ENCODE results near the gene ANKK1. TPM values are rescaled to one million over a fixed set of nuclear protein-coding genes. Genes with fewer than 3 reads are reported as not detected.

Gene ANKK1, protein sequence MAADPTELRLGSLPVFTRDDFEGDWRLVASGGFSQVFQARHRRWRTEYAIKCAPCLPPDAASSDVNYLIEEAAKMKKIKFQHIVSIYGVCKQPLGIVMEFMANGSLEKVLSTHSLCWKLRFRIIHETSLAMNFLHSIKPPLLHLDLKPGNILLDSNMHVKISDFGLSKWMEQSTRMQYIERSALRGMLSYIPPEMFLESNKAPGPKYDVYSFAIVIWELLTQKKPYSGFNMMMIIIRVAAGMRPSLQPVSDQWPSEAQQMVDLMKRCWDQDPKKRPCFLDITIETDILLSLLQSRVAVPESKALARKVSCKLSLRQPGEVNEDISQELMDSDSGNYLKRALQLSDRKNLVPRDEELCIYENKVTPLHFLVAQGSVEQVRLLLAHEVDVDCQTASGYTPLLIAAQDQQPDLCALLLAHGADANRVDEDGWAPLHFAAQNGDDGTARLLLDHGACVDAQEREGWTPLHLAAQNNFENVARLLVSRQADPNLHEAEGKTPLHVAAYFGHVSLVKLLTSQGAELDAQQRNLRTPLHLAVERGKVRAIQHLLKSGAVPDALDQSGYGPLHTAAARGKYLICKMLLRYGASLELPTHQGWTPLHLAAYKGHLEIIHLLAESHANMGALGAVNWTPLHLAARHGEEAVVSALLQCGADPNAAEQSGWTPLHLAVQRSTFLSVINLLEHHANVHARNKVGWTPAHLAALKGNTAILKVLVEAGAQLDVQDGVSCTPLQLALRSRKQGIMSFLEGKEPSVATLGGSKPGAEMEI
- polyA plus RNA-seq (ENCODE audit: insufficient read length in 12 of 12) = 1 to 10 TPM in 1 of 12 donors, under 1 TPM in 7, not detected in 4; 0.13 to 1.1 (median 0.22) TPM
- long read RNA-seq, donor 1 = 0 reads
- long read RNA-seq, donor 2 = 0 reads
- long read RNA-seq, donor 3 = 0 reads
- long read RNA-seq, donor 4 = 0 reads
- long read RNA-seq, donor 5 = 0 reads
- long read RNA-seq, donor 6 = 0 reads
- long read RNA-seq, donor 7 = 0 reads
- long read RNA-seq, donor 8 = 0 reads
- long read RNA-seq, donor 9 = 0 reads
- long read RNA-seq, donor 10 = 0 reads
- long read RNA-seq, donor 11 = 0 reads

DNA sequence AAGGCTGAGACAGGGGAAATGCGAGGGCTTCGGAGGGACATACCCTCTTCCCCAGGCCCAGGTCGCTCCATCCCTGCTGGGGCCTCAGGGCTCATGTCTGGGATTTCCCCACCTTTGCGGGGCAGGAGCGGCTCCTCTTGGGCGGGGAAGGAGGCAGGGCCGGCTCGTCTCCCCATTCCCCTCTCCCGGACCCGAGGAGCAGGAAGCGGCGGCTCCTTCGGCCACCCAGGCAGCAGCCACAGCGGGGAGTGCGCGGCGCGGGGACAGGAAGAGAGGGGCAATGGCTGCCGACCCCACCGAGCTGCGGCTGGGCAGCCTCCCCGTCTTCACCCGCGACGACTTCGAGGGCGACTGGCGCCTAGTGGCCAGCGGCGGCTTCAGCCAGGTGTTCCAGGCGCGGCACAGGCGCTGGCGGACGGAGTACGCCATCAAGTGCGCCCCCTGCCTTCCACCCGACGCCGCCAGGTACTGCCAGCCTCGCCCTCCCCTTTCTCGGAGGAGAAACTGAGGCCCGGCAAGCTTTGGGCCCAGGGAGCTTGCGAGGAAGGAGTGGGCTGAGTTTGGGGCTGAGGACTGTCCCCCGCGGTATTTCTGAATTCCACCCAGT is at the start of gene ANKK1:
Gene ANKK1, plus strand, starts transcription at position 175 of the 607 bp plus-strand sequence. Its CDS starts 106 bp downstream, at position 281.
- no peak for DNase-seq

DNA sequence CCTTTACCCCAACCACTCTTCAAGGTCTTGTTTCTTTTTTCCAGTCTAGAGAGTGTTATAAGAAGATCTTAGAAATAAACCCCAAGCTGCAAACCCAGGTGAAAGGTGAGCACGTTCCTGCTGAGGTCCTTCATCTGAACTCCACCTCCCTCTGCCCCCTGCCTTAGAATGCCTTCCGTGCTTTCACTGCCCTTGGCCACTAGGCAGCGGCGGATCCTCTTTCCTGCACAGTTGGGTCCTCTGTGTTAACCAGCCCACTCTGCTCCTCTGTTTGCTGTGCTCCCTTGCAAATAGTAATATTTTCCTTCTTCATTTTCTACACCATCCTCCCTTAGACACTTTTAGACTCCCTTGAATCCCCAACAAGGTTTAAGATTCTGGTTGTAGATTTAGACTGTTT is 48.8 kb upstream of the ANKK1 start:
- no peak for DNase-seq

DNA sequence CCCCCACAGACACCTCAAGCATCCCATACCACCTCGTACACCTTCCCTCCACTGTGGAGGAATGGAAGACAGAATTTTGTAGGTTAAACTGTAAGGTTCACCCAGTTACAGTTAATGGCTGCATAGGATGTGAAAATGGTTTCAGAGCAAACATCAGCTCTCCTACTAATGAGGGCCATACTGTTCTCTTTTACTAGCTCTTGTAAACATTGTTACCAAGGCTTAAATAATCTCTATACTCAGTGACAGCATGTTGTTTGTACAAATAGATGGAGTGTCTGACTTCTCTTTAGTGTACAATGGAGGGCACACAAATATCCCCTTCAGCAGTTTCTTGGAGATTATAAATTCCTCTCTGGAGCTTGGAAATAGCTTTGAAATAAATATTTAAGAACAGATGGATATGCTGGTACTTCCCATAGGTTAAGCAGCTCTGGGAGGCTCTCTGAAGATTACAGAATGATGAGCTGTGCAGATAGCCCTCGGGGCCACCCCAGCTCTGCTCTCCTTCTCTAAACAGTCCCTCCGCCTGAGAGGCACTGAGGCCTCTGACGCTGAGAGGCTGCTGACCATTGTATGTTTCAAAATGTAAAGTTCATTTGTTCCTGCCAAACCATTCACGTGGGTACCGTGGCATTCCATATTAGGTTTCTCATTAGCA is 47.5 kb upstream of the ANKK1 start:
- DNase-seq = no peak

DNA sequence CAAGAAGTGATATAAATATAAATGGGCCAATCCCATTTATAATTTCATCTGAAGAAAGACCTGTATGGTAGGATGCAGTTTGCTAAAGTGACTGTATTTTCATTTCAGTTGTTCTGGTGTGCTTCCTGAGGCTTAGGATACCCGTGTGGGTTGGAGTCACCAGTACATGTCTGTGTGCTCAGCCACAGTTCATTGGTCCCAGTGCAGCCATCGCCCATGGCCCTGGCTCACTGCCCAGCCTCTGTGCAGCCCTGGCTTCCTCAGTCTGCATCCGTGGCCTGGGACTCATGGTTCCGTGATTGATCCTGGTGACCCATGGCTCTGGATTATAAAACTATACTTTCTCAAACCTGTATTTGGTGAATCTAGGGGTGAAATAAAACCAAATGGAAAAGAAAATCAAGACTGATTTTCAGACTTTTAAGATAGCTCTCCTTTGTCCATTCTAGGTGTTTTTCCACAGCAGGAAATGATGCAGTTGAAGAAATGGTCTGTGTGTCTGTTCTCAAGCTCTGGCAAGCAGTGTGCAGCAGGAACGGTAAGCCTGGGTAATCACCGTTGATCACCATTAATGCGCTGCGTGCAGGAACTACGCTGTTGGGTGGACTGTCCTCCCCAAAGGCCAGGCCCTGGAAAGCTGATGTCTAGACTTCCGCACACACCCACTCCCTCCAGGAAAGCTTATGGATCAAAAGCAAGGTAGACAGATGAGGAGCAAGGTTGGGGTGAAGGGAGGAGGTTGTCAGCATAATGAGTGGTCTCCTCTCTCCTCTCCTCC is 46.0 kb upstream of the ANKK1 start:
- DNase-seq = no peak

DNA sequence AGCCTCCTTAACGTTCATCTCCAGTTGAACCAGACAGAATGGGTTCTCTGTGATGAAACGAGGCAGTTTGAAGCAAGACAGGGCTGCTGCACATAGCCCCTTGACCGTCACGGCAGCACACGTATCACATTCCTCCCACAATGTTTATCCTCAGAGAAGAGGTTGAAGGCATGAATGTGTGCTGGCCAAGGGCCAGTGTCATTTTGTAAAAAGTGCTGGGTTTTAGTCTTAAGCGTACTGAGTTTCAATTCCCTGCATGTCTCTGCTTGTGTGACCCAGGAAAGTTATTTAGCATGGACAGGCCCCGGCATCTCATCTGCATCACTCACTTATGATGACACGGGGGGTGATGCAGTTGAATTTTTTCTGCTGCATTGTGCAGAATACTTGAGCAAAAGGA is 41.6 kb upstream of the ANKK1 start:
- no peak for DNase-seq

DNA sequence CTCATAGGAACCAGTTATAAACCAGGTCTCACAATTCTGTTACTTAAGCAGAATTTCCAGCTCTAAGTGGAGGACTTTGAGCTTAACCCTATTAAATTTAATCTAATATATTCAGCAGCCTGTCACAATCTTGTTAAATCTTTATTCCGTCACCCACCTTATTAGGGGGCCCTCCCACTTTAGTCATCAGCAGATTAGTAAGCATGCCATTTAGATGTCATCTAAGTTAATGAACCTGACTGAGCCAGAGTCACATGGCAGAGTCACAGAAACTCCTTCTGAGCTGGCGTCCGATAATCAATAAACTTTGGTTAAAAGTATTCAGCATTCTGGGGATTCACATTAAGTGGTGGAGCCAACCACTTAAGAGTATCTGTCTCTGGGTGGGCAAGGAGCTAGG is 38.1 kb upstream of the ANKK1 start:
- no peak for DNase-seq

DNA sequence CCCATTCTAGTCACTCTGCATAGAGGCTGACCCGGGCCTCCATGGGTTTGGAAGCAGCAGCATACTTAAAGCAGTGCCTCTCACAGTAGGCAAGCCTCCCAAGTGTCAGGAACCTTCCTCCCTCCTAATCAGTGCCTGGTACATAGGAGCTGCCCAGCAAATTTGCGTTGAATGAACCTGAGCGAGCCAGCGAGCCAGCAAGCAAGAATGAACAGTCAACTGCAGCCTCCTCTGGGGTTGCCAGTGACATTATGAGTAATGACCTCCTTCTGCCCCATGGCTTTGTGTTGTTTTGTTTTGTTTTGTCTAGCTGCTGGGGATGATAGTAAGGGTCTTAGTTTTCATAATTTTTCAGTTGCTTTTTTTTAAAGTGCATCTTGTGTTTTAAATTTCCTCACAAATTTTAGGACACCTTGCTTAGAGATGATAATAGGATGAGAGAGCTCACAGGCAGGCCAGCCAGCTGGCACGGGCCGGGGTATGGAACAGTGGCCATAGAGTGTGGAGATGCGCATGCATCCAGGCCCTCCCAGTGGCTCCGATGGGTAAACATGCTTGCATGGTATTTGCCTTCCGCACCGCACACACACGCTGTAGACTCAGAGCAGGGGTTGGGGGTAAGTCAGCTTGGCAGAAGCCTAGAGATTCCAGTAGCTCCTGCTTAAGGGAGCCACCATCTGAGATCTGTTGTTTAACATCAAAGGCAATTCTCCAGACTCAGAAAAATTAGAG is 37.1 kb upstream of the ANKK1 start:
- DNase-seq = no peak

DNA sequence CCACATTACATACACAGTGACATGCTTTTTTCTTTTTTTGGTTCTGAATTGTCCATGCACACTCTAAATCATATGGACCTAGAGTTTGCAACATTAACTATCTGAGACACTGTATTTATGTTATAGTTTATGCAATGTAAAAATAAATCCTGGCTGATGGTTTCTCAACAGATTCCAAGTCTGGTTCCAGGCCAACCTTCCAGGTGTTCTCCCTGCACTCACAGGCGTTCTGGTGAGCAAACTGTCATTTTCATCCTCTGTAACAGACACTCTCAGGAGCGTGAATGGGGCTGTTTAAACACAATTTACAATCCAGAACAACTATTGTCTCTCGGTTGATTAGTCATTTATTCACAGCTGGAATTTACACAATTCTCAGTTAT is 36.5 kb upstream of the ANKK1 start:
- no peak for DNase-seq

DNA sequence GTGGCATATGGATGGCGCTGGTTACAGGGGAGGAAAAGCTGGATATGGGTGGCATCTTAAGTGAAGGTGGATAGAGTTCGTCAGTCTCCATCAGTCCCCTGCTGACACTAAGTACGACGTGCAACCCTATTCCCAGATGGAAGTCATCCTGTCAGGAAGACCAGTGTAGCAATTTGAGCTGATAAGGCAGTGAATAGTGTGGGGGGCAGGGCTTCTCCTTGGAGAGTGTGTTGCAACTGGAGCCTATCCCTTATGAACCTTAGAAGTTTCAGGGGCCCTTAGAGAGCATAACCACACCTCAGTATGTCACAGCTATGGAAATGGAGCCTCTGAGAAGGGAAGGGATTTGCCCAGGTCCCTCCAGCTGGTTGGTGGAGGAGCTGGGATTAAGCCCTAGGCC is 36.1 kb upstream of the ANKK1 start:
- no peak for DNase-seq

DNA sequence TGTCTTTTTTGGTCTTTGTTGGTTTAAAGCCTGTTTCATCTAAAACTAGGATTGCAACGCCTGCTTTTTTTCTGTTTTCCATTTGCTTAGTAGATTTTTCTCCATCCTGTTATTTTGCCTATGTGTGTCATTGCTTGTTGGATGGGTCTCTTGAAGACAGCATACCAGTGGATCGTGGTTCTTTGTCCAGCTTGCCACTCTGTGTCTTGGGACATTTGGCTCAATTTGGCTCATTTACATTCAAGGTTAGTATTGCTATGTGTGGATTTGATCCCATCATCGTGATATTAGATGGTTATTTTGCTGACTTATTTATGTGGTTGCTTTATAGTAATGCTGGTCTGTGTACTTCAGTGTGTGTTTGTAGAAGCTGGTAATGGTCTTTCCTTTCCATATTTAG is 31.4 kb upstream of the ANKK1 start:
- DNase-seq = no peak

DNA sequence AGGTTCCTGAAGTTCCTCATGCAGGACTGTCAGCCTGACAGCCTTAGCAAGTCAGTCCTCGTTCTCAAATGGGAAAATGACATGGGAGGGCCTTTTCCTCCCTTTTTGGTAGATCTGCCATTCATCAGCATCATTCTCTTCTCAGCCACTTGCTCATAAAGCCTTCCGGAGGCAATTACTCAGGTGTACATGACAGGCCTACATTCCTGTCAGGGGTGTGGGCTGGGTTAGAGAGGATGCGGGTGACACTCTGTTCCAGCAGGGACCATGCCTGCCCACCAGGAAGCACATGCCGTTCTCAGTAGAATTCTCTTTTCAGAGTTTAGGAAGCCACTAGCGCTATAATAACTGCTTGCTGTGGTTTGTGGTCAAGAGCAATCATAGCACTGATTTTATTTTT is 24.2 kb upstream of the ANKK1 start:
- DNase-seq = no peak

DNA sequence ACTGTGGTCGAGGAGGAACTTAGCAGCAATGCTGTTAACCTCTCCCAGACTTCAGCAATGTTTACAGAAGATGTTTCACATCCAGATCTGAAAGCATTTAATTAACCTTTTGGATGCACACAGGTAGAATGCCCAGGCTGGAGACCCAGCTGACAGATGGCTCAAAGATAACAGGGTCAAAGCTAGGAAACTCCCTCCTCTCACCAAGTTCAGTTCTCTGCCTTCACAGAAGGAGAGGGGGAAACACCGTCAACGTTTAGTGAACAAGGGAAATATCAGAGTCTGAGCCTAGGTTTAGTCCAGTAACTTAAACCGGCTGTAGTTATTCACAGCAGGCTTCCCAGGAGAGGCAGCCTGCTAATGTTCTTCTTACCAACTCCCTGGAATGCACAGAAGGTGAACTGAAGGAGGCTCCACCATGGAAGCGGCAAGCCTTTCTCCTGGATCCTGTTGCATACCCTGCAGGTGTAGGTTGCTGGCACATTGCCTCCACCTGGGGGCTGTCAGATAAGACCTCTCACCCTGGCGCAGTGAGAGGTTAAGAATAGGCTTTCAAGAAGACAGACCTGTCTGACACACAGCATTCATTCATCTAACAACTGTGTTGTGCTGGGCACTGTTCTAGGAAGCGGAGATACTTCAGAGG is 23.5 kb upstream of the ANKK1 start:
- DNase-seq = no peak

DNA sequence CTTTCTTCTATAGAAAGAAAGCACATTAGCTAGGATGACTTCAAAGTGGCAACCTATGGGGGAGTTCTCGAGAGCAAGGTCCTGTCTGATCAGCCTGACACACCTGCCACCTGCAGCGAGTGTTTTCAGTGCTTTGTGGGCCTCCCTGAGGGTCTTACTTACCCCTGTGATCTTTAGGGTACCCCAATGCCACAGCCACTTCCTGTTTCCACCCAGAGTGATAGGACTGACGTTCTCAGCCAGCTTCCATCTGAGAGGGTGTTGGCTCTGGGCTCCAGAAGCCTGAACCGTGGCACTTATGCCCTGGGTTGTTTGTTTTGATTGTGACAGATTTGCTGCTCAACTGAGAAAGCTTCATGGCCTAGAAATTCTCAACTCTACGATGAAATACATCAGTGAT is 21.7 kb upstream of the ANKK1 start:
- no peak for DNase-seq

DNA sequence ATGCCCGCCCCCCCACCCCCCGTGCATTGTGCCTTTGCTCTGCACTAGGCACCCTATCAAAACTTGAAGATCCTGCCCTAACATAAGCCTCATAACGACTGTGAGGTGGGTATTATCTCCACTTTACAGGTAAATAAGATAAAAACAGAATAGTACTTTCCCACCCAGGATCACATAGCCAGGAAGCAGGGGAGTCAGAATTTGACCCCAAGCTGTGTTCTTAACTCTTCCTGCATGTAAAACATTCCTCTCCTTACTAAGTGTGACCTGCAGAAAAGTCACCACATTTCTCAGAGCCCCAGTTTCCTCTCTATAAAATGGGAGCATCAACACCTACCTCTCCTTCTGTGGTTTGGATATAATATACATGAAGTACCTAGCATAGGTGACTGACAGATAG is 18.2 kb upstream of the ANKK1 start:
- no peak for DNase-seq

DNA sequence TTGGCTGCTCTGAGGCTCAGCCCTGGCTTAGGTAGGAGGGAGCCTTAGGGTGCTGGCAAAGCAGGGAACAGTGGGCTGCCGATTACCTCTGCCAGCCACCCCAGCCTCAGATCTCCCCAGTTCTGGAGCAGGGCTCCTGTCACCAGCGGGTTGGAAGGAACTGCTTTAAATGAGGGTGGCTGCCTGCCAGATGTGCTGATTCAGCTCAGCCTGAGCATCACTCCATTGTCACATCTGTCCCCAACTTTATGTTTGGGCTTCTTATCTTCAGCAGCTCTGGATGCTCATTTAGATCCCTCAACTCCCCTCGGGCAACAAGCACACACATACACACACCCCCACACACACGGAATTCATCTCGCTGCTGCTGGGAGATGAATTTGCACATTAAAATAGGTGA is 16.9 kb upstream of the ANKK1 start:
- DNase-seq = no peak

DNA sequence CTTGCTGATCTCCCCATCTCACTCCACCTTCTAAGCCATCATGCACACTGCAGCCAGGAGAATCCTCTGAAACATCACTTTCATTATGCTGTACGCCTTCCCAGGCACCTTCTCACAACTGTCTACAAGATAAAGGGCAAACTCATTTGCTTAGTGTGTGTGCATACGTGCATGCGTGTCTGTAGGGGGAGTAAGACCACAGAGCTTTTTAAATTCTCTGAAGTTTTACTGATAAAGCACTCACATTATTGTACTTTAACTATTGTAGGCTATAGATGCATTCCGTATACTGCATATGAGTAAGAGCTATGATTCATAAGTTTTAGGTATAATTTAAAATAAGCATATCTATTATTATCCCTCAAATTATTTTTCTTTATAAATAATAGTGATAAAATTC is 15.3 kb upstream of the ANKK1 start:
- DNase-seq = no peak

DNA sequence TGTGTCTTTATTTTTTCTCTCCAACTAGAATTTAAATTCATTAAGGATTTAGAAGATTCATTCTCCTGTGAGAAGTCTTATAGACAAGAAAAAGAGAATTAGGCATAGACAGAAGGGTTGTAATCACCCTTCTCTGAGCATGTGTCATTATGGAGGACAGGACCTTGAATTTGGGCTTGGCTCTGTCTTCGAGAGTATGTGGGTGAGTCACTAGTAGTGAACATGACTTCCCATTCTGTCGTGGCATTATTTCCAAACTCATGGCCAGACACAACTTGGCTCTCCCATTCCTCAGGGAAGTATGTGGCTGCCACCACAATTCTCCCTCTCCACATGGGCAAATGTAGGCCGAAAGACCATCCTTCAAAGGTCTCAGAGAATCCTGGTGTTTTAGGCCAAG is 14.3 kb upstream of the ANKK1 start:
- DNase-seq = no peak

DNA sequence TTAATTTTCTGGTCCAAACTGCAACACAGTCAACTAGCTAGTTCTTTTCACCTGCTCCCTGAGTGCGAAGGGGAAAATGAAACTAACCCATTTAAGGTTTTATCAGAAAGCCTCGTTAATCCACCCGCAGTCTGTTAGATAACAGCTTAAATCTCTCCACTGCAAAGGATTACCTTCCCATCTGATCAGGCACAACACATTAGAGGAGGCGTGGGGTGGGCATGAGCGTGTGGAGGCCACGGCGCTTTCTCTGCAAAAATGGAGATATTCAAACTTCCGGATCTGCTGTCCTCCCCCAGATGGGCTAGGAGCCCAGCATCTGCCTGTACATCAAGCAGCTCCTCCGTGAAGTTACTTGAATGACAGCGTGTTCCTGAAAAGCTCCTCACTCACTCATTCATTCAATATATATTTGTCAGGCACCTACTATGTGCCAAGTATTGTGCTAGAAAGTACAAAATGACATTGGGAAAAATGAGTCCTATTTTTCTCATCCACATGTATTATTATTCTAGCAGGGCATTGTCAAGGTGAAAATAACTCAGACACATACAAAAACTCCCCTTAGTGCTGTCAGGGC is 13.5 kb upstream of the ANKK1 start:
- no peak for DNase-seq

DNA sequence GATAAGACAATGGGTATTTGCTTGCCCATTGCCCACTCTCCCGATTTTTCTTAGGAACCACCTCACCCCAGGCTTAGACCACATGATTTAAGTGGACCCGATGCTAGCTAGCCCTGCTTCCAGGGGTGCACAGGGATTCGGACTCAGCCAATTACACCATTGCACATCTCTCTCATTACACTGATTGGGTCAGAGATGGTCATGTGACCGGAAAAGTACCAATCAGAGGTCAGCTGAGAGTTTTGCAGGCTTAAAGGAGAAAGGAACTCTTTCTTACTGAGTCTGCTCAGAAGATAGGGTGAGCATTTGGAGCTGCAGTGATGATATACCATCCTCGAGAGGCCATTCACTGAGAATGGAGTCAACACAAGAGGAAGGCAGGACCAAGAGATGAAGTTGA is 12.2 kb upstream of the ANKK1 start:
- no peak for DNase-seq

Measured in muscle of arm (tissue), 14 donors.